ENCODE results near the gene SH3D21. TPM values are rescaled to one million over a fixed set of nuclear protein-coding genes. Genes with fewer than 3 reads are reported as not detected.

Gene SH3D21
- total and polyA plus RNA-seq, 8 donors, result 0.41 to 2.6 (median 0.85) TPM

DNA sequence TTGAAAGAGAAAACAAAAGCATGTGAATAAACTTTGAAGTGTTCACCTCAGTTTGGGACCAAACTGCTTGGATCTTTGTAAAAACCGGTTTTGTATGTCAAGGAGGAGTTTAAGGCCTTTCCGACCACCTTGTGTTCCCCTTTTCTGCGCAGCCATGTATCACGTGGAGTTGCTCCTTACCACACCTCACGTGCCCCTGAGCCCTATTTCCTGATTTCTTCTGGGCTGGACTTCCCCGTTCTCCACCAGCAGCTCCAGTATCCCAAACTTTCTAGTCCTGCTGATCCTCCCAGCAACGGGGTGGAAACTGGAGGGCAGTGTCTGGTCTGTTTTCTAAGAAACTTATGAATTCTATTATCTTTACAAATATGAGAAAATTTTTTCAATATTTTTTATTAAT is 1.6 kb upstream of the SH3D21 start:
- peaks cover 0 to 7% (median 0%) of the 10 kb centered on the region in 3 donors for H3K4me1 ChIP-seq
- 83 to 90% methylated on average over 7 of the region's 7 CpGs for WGBS, 2 donors
- no peaks in the 10 kb centered on the region for H3K9me3 ChIP-seq
- no peak overlapping the region for H3K4me3 ChIP-seq
- H3K27me3 ChIP-seq, result no peaks in the 10 kb centered on the region
- intact Hi-C loops (cut with DNase I), result no loop called here
- no peak for ATAC-seq
- H3K27ac ChIP-seq, result no peak overlapping the region
- peak in 1 of 6 donors; percentile 32 for DNase-seq
- TF ChIP-seq, protein P1, sequence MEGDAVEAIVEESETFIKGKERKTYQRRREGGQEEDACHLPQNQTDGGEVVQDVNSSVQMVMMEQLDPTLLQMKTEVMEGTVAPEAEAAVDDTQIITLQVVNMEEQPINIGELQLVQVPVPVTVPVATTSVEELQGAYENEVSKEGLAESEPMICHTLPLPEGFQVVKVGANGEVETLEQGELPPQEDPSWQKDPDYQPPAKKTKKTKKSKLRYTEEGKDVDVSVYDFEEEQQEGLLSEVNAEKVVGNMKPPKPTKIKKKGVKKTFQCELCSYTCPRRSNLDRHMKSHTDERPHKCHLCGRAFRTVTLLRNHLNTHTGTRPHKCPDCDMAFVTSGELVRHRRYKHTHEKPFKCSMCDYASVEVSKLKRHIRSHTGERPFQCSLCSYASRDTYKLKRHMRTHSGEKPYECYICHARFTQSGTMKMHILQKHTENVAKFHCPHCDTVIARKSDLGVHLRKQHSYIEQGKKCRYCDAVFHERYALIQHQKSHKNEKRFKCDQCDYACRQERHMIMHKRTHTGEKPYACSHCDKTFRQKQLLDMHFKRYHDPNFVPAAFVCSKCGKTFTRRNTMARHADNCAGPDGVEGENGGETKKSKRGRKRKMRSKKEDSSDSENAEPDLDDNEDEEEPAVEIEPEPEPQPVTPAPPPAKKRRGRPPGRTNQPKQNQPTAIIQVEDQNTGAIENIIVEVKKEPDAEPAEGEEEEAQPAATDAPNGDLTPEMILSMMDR (IDR thresholded peaks at IDR 0.05), result no peak
- H3K36me3 ChIP-seq, result peaks cover 0 to 31% (median 20%) of the 10 kb centered on the region in 3 donors
- peak; percentile 20 for FAIRE-seq

- Histone ChIP-seq H3K4me3 (no peak overlapping the region), H3K4me1 (peaks cover 0 to 7% (median 0%) of the 10 kb centered on the region in 3 donors), H3K36me3 (peaks cover 0 to 31% (median 20%) of the 10 kb centered on the region in 3 donors), H3K27ac (no peak overlapping the region), H3K27me3 (no peaks in the 10 kb centered on the region), H3K9me3 (no peaks in the 10 kb centered on the region)
- WGBS, 2 donors, result 83 to 86% methylated on average over 10 of the region's 10 CpGs
- DNase-seq, result no peak
- no peak for FAIRE-seq
- intact Hi-C loops (cut with DNase I), result no loop called here
- no peak for ATAC-seq
- TF ChIP-seq, protein P1 (IDR thresholded peaks at IDR 0.05), result no peak
Observed at GRCh38 chr1:36304970-36305914, 926 bp upstream of the SH3D21 start.

GRCh38 chr1:36305915-36306209 is 306 bp upstream of the SH3D21 start:
- Histone ChIP-seq H3K4me3 (peak overlapping the region in 2 of 4 donors; percentile 44 to 70), H3K4me1 (peaks cover 0 to 4% (median 0%) of the 10 kb centered on the region in 3 donors), H3K27ac (no peak overlapping the region), H3K27me3 (no peaks in the 10 kb centered on the region), H3K36me3 (peaks cover 0 to 27% (median 20%) of the 10 kb centered on the region in 3 donors), H3K9me3 (no peaks in the 10 kb centered on the region)
- FAIRE-seq (no peak), ATAC-seq (no peak), DNase-seq (no peak)
- 65 to 69% methylated on average over 7 of the region's 7 CpGs for WGBS, 2 donors
- intact Hi-C loops (cut with DNase I), result no loop called here
- TF ChIP-seq, protein P1 (IDR thresholded peaks at IDR 0.05), result no peak

GRCh38 chr1:36306902-36307456 is 811 bp downstream of the SH3D21 start:
- H3K4me3 ChIP-seq, result peak overlapping the region; percentile 44 to 79 (median 68)
- no peak for FAIRE-seq
- peak overlapping the region; percentile 37 to 63 (median 58) for H3K27ac ChIP-seq
- no peaks in the 10 kb centered on the region for H3K9me3 ChIP-seq
- H3K27me3 ChIP-seq, result no peaks in the 10 kb centered on the region
- peak; percentile 85 to 95 (median 88) for DNase-seq
- 3 to 4% methylated on average over 46 of the region's 46 CpGs for WGBS, 2 donors
- intact Hi-C loops (cut with DNase I), result no loop called here
- peaks cover 0 to 4% (median 0%) of the 10 kb centered on the region in 3 donors for H3K4me1 ChIP-seq
- peaks cover 0 to 16% (median 11%) of the 10 kb centered on the region in 3 donors for H3K36me3 ChIP-seq
- peak; percentile 96 to 98 (median 97) for ATAC-seq
- TF ChIP-seq, protein P1 (IDR thresholded peaks at IDR 0.05), result no peak
